ENCODE results near the gene YAF2.

GRCh38 chr12:42284876-42285275 is 46.8 kb upstream of the YAF2 start:
- TF ChIP-seq, protein P1, sequence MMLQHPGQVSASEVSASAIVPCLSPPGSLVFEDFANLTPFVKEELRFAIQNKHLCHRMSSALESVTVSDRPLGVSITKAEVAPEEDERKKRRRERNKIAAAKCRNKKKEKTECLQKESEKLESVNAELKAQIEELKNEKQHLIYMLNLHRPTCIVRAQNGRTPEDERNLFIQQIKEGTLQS (IDR thresholded peaks at IDR 0.05), result no peak
- TF ChIP-seq, protein P2, sequence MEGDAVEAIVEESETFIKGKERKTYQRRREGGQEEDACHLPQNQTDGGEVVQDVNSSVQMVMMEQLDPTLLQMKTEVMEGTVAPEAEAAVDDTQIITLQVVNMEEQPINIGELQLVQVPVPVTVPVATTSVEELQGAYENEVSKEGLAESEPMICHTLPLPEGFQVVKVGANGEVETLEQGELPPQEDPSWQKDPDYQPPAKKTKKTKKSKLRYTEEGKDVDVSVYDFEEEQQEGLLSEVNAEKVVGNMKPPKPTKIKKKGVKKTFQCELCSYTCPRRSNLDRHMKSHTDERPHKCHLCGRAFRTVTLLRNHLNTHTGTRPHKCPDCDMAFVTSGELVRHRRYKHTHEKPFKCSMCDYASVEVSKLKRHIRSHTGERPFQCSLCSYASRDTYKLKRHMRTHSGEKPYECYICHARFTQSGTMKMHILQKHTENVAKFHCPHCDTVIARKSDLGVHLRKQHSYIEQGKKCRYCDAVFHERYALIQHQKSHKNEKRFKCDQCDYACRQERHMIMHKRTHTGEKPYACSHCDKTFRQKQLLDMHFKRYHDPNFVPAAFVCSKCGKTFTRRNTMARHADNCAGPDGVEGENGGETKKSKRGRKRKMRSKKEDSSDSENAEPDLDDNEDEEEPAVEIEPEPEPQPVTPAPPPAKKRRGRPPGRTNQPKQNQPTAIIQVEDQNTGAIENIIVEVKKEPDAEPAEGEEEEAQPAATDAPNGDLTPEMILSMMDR (IDR thresholded peaks at IDR 0.05 in 2 of 3, conservative IDR thresholded peaks at IDR 0.05 in 1 of 3; ENCODE audit: borderline replicate concordance in 1 of 3, insufficient read depth in 1 of 3, low read depth in 2 of 3, low read length in 2 of 3), result no peak
- TF ChIP-seq EZH2 (IDR thresholded peaks at IDR 0.05) (no peak), YY1 (IDR thresholded peaks at IDR 0.05; ENCODE audit: extremely low read depth, insufficient replicate concordance, low read depth, low read length) (no peak), MAX (IDR thresholded peaks at IDR 0.05) (no peak)
